LNCAP (cell line): Measurements from ENCODE around the gene NPAS3.

Experiments used
- TF ChIP-seq, protein P1 (sequence below): fragments of 450-650 bp; IDR thresholded peaks from 2 replicates; pipeline ENCODE4 v1.5.1; 2017; ENCODE audit warnings: mild to moderate bottlenecking

The NPAS3 gene

DNA sequence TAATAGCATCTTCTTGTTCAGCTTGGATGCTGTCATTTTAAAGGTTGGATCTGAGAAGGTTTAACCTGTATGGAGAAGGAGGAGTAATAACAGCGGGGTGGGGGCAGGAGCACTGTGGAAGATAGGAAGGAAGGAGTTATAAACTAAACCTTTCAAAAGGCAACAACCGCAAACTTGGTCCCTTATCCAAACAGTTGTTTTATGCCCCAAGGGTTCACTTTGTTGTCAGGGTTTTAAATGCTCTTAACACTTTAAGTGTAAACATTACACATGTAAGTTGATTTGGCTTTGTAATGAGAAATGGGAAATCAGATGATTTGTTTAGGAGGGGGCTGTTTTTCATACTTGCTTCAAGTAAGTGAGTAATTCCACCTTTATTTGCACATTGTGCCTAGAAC, 3.0 kb downstream of the NPAS3 start:
- TF ChIP-seq, protein P1, sequence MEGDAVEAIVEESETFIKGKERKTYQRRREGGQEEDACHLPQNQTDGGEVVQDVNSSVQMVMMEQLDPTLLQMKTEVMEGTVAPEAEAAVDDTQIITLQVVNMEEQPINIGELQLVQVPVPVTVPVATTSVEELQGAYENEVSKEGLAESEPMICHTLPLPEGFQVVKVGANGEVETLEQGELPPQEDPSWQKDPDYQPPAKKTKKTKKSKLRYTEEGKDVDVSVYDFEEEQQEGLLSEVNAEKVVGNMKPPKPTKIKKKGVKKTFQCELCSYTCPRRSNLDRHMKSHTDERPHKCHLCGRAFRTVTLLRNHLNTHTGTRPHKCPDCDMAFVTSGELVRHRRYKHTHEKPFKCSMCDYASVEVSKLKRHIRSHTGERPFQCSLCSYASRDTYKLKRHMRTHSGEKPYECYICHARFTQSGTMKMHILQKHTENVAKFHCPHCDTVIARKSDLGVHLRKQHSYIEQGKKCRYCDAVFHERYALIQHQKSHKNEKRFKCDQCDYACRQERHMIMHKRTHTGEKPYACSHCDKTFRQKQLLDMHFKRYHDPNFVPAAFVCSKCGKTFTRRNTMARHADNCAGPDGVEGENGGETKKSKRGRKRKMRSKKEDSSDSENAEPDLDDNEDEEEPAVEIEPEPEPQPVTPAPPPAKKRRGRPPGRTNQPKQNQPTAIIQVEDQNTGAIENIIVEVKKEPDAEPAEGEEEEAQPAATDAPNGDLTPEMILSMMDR, result no peak

- TF ChIP-seq, protein P1, result no peak
Measured at GRCh38 chr14:32947081-32947480, 8.4 kb downstream of the NPAS3 start.

GRCh38 chr14:32947792-32948191, 9.1 kb downstream of the NPAS3 start:
- TF ChIP-seq, protein P1, result no peak

GRCh38 chr14:32950584-32950983, 11.9 kb downstream of the NPAS3 start:
- TF ChIP-seq, protein P1, result no peak

DNA sequence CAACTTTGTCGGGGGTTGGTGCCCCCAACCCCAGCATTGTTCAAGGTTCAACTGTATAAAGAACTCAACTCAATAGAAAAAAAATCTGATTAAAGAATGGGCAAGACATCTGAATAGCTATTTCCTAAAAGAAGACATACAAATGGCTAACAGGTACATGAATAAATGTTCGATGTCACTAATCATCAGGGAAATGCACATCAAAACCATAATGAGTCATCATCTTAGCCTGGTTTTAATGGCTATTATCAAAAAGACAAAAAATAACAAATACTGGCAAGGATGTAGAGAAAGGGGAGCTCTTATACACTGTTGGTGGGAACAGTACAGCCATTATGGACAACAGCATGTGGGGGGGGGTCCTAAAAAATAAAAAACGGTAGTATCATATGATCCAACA, 28.7 kb downstream of the NPAS3 start:
- TF ChIP-seq, protein P1, result no peak

DNA sequence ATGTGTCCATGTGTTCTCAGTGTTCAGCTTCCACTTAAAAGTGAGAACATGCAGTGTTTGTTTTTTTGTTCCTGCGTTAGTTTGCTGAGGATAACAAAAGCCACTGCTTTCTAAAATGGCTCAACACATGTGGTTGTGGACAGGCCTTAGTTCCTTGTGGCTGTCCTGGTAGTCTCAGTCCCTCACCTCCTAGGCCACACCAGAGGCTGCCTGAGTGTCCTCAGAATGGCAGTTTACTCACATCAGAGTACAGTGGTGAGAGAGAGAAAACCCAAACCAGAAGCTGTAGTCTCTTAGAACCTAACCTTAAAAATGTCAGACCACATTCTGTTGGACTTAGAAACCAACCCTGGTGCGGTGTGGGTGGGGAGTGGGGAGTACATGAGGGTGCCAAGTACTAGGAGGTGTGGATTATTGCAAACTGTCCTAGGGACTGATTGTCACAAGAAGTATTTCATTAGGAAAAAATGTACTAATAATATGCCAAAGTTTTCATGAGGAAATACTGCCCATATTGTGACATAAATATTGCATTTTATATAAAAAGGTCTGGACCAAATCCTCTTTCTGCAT, 30.4 kb downstream of the NPAS3 start:
- TF ChIP-seq, protein P1, result no peak

DNA sequence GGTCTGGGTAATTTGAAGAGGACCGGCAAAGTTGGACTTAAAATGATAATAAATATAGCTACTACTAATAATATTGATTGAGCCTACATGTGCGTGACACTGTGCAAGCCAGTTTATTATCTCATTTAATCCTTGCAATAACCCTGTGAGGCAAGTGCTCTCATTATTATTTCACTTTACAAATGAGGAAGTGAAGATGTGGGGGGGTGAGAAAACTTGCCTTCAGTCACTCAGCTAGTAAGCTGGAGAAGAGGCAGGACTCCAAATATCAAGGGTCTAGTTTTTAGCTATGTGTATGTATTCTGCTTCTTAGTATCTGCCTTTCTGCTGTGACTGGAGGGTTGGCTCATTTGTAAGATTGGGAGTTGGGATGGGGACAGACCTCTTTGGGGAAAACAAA, 39.2 kb downstream of the NPAS3 start:
- TF ChIP-seq, protein P1, result no peak

- TF ChIP-seq, protein P1, result no peak
Measured at GRCh38 chr14:32978691-32979255, 40.1 kb downstream of the NPAS3 start.
